Sciatic nerve (tissue), 2 donors: ENCODE results near the gene CLCN3. TPM values are rescaled to one million over a fixed set of nuclear protein-coding genes. Genes with fewer than 3 reads are reported as not detected.
"Not testable (repeated sequence)": the region's sequence is repeated elsewhere in the genome, so short reads cannot be mapped to it uniquely, and the experiment has no call there.

Experiments
- ATAC-seq: fragments of 200-7000 bp; cut with Tn5 transposase; one replicate; pipeline ENCODE4 v1.9.1; 2020; ENCODE audit warnings: mild to moderate bottlenecking, moderate library complexity
- DNase-seq: peaks from one replicate; pipeline ENCODE4 v3.0.0-alpha.2; 2020; ENCODE audit warnings: low spot score
- intact Hi-C: fragments of 100-400 bp; cut with DNase I; formaldehyde crosslinking; loops from one replicate; pipeline ENCODE4 v1.14.2; 2022
- total RNA-seq: library from RNA; stranded (reverse); fragmentation: NEBNext Ultra II Directional; extraction: Animal tissue kit (Norgen Biotek cat#: 25700); gene quantifications from one replicate; pipeline ENCODE4 v1.2.1, GENCODE V29; 2021
- donor health status: DM: no; HTN: no; CAD: no.
- donor health status: DM: no; HTN: no; CAD: no.

The CLCN3 gene
- total RNA-seq, 1 donor from 2014 or later, result 52.6 TPM

DNA sequence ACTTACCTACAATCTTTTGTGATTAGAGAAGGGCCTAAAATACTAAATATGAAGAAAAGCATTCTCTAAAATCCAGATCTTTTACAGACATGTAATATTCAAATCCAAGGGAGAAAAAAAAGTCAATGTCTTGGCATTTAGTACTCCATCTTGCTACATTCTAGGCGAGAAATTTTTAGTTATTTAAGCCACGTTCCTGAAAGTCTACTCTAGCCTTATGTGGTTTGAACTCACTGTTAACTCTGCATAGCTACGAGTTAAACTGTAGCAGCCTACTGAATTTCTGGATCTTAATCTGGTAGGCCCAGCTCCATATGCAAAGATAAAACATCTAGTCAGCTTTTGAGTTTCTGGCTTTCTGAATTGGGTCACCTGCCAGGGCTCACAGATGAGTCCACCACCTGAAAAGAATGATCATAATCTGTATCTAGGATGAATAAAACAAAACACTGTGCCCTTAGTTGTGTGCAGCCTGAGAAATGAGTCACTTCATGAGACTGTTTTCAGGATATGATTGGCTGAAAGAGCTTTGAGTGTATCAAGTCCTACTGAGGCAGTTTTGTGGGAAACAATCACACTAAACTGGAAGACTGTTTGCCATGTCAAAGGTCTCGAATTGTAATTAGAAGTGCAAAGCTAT, 4.8 kb upstream of the CLCN3 start:
- ATAC-seq (no peak), DNase-seq (no peak)
- intact Hi-C loops, result no loop called here

DNA sequence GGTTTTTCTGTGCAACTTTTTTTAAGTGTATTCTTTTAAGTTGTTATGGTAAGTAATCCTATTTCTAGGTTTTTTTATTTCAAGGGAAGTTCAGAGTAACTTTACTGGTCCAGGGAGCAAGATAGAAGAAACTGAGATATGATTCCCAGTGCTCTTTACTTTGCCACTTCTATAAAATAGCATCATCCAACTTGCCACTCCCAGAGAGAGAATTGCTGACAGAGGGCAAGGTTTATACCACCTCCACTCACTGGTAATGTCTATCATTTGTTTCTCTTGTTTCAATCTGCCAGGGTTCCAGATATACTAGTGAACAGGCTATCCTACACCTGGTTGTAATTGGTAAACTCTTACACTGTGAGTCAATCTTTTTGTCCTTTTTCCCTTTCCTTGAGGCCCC, 3.5 kb upstream of the CLCN3 start:
- no peak for DNase-seq
- intact Hi-C loops, result no loop called here
- ATAC-seq, result no peak

DNA sequence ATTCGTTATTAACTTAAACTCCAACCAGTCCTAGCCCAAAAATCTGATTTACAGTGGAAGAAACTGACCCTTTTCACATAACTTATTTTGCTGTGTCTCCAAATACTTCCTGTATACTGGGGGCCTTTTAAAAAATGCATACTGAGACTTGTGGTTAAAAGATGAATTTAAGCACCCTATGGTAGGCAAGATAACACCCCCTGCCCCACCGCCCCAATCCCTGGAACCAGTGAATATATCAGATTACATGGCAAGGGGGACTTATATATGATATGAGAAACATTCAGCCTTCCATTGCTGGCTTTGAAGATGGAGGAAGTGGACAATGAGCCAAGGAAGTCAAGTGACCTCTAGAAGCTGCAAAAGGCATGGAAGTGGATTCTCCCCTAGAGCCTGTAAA, 3.1 kb upstream of the CLCN3 start:
- ATAC-seq, result no peak
- no peak for DNase-seq
- intact Hi-C loops, result no loop called here

DNA sequence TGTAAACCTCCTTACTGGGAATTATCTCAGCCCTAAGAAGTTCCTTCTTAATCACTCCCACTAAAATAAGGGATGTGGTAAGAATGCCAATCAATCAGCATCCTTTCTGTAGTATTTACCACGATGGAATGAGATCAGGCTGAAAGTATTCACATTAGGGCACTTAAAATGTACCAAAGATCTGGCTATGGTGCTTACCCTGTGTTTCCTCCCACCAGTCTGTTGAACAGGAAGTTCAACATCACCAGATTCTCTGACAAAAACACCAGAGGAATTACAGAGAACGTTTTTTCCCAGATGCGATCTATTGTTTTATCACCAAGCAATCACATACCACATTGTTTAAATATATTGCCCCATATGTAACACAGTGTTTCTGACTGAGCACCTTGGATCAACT, 2.1 kb upstream of the CLCN3 start:
- intact Hi-C loops, result no loop called here
- DNase-seq (no peak), ATAC-seq (no peak)

DNA sequence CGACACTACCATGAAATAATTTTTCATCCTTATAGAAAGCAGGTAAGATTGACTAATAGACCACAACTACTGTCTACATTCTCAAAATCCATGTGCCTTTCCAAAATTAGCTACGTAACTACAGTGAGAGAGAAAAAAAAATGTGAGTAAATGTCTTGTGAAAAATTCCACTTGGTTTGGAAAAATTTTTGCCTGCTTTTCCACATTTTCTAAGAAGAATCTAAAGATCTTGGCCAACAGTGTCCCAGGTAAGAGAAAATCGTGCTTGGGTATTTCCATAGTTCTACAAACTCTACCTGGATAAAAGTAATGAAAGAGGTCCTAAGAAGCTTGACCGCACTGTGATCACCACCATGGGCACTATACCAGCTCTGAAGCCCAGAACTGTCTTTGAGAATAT, 1.4 kb upstream of the CLCN3 start:
- DNase-seq (no peak), ATAC-seq (no peak)
- intact Hi-C loops, result no loop called here

DNA sequence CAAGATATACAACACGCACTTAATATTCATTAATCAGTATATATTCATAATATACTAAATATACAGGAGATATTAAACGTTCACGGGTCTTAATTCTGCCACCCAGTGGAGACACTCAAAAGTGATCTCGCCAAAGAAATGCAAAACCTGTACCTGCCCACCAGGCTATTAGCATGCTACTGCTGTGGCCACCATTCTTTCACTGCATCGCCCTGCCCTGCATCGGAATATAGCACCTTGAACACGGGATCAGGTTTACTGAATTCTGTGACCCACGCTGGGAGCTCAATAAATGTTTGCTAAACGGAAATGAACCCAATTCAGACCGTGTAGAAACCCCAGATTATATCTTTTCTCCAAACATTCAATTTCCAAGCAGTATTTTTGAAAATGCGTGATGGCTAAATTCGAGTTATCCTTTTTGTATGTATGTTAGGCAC, 840 bp upstream of the CLCN3 start:
- DNase-seq (no peak), ATAC-seq (peak; percentile 56)
- intact Hi-C loops, result no loop called here

DNA sequence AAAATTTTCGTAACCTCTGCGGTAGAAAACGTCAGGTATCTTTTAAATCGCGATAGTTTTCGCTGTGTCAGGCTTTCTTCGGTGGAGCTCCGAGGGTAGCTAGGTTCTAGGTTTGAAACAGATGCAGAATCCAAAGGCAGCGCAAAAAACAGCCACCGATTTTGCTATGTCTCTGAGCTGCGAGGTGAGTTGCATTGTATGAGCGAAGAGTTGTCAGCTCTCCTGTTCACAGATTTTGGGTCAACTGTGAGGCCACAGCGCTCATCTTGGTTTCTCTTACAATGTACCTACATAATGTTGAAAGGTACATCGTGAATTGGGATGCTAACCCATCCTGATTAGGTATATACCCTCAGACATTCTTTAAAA, 486 bp downstream of the CLCN3 start:
- ATAC-seq, result no peak
- no peak for DNase-seq
- intact Hi-C loops, result no loop called here

DNA sequence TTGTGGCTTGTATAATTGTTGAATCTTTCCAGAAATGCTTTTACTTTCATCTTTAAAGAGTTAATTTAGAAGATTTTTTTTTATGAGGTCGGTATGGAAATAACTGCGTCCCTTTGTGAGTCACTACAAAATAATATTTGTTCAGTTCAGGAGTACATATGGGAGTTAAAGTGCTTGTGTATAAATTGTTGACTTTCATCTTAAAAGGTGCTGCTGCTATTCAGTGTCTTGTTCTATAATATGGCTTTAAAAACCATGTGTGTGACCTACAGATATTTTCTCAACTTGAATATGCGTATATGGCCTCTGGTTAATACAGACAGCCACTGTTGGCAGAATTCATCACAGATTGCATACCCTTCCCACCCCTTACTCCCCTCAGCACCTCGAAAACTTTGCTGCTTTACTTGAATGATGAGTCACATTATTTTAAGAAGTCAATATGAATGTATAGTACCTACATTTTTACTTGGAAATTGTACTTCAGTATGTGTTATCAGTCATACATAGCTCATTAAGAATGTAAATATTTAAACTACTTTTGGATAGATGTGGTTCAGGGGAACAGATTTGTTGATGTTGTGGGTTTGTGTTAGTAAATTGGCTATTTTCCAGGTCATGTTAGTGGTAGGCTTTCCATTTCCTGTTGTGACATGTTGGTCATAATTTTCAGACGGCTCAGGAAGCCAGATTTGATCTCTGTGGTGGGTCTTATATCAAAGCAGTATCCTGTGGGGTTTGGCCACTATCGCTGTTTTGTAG, 1.5 kb downstream of the CLCN3 start:
- ATAC-seq (no peak), DNase-seq (no peak)
- intact Hi-C loops, result no loop called here

DNA sequence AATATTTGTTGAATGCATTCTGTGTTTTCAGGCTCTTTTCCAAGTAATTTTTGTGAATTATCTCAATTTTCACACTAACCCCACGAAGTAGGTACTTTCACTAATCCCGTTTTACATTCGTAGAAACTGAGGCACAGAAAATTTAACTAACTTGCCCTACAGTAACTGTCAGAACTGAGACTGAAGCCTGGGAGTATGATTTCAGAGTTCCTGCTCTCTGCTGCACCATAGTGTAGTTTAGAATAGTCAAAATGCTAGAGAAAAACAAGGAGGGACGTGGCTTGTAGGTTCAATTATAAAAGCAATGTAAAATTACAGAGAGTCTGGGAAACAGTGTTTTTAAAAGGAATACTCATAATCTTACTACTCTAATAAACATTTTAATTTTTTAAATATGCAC, 2.2 kb downstream of the CLCN3 start:
- intact Hi-C loops, result no loop called here
- ATAC-seq, result no peak
- no peak for DNase-seq

DNA sequence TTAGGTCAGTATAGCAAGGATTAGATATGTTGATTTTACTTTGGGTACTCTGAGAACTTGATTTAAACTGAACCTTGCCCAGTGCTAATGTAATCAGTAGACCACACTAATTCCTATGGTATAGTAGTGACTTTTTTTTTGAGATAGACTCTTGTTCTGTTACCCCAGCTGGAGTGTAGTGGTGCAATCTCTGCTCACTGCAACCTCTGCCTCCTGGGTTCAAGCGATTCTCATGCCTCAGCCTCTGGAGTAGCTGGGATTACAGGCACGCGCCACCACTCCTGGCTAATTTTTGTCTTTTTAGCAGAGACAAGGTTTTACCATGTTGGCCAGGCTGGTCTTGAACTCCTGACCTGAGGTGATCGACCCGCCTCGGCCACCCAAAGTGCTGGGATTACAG, 3.6 kb downstream of the CLCN3 start:
- intact Hi-C loops, DNase-seq, ATAC-seq: not testable (repeated sequence)

DNA sequence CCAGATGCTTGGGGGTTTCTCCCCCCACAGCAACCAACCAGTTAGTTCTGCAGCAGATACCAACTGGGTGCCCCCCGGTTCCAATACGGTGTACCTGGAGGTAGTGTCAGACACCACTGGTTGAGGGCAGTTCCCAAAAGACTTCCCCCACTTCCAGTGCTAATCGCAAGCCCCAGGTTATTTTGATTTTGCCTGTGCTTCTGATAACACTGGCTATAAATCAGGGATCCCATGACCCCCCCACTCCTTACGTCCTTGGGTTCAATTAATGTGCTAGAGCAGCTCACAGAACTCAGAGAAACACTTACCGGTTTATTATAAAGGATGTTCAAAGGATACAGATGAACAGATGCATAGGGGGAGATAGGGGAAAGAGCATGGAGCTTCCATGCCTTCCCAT, 5.5 kb downstream of the CLCN3 start:
- intact Hi-C loops, result no loop called here
- no peak for ATAC-seq
- no peak for DNase-seq

DNA sequence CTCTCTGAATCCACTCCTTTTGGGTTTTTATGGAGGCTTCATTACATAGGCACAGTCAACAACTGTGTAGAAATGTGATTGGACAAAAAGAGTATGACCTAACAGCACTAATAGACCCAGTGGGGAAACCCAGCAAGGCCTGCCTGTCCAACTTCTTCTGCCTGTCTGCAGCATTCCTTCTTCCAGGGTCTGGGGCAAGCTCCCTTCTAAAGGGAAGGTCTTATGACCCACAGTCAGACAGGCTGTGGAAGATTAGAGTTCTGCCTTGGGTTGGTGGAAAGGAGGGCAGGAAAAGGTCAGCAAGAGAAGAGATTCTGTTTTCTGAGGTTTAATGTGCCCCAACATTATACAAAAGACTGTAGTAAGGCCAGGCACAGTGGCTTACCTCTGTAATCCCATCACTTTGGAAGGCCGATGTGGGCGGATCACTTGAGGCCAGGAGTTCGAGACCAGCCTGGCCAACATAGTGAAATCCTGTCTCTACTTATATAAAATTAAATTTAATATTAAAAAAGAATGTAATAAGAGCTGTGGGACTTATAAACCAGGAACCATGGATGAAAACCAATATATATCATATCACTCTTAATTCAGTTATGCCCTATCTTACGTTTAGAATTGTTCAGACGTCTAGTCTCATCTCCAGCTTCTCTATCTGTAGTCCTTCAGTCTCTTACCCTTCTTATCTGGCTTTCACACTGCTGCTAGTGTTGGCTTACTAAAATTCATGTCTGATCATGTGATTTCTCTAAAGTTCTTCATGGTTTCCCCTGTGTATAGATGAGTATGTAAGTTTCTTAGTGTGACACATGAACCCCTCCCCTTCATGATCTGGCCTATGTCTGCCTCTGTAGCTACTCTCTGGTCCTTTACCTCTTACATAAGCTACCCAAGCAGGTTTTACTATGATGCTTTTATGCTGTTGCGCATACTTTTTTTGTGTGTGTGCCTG, 6.2 kb downstream of the CLCN3 start:
- ATAC-seq, result no peak
- no peak for DNase-seq
- intact Hi-C loops, result no loop called here

DNA sequence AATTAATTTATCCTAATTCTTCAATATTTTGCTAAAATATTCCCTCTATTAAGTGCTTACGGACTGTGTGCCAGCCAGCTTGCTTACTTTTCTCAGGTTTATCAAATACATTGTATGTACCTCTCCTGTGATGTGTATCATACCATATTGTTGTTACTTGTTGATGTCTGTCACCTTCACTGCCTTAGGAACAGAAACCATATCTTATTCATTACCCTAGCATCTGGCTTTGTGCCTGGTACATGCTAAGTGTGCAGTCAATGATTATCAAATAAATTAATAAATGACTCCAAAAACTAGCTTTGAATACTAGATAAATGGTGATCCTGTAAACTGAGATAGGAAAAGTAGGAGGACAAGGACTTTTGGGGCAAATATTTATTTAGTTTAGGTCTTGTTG, 6.9 kb downstream of the CLCN3 start:
- DNase-seq (no peak), ATAC-seq (no peak)
- intact Hi-C loops, result no loop called here

DNA sequence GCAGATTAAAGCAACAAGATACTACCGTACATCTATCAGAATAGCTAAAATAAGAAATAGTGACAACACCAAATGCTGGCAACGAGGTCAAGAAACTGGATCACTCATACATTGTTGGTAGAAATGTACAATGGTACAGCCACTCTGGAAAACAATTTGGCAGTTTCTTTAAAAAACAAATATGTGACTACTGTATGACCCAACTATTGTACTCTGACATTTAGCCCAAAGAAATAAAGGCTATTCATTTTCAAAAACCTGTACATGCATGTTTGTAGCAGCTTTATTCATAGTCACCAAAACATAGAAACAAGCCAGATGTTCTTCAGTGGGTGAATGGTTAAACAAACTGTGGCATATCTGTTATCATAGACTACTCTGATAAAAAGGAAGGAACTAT, 8.2 kb downstream of the CLCN3 start:
- ATAC-seq (no peak), DNase-seq (no peak)
- intact Hi-C loops, result no loop called here

DNA sequence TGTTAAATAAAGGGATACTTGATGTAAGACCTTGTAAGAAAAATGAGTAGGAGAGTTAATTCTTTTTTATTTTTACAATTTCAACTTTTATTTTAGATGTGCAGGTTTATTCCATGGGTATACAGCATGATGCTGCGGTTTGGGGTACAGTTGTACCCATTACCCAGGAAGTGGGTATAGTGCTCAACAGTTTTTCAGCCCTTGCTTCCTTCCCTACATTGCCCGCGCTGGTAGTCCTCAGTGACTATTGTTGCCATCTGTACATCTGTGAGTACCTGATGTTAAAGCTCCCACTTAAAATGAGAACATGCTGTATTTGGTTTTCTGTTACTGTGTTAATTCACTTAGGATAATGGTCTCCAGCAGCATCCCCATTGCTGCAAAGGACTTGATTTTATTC, 9.7 kb downstream of the CLCN3 start:
- DNase-seq (no peak), ATAC-seq (no peak)
- intact Hi-C loops, result no loop called here

DNA sequence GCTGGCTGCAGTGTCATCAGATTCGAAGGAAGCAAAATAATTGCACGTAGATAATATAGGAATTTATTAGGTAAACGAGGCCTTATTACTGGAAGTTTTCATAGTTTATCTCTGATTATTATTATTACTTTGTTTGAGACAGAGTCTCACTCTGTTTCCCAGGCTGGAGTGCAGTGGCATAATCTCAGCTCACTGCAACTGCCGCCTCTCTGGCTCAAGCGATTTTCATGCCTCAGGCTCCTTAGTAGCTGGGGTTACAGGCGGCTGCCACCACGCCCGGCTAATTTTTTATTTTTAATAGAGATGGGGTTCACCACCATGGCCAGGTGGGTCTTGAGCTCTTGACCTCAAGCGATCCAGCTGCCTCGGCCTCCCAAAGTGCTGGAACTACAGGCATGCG, 12.5 kb downstream of the CLCN3 start:
- no peak for ATAC-seq
- intact Hi-C loops, result no loop called here
- DNase-seq, result no peak

DNA sequence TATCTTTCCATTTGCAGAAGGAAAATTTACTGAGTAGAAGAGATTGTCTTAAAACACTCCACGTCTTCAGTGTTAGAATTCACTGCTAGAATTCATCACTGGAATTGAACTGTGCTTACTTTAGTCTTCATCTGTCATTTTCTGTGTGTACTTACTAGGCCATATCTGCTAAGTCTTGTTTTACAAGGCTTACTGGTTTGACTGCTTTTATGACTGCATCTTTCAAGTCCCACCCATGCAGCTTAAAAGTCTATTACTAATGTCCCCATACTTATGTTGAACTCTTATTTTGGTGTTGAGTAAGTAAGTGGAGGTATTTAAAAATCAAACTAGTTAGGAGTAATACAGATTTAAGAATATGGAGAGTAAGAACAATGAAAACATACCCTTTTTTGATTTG, 14.6 kb downstream of the CLCN3 start:
- intact Hi-C loops, result no loop called here
- DNase-seq, result no peak
- no peak for ATAC-seq

DNA sequence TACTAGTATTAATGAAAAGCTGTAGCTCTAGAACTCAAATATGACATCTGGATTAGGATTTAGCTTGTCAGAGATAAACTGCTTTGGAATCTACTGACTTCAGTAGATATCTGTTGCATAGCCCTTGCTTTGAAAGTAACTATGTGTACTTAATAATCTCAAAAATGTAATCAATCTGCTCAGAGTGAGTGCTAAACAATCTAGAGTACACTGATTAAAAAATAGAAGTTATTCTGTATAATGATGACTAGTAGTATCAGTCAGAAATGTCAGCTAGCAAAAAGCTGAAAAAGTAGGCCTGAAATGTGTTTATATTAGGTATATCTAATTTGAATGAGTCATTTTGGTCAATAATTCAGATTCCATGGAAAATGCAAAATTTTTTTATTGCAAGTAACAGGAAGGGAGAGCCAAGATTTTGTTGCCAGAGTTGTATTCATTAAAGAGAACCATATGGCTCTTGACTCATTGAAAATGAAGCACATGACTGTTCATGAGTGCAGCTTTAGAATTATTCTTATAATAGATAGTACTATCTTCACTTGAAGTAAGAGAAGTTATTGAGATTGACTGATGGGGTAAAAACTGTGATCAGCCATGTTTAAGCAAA, 20.0 kb downstream of the CLCN3 start:
- intact Hi-C loops, result no loop called here
- ATAC-seq, result no peak
- no peak for DNase-seq

DNA sequence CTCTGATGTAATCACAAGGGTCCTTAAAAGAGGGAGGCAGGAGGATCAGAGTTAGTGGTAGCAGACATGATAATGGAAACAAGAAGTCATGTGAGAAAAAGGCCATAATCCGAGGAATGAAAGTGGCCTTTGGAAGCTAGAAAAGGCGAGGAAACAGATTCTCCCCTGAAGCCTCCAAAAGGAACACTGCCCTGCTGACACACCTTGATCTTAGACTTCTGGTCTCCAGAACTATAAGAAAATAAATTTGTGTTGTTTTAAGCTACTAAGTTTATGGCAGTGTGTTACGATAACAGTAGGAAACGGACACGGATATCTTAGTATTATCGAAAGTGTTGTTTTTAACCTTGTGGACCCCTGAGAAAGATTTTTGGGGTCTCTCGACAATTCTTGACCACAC, 24.4 kb downstream of the CLCN3 start:
- intact Hi-C loops, result no loop called here
- ATAC-seq (no peak), DNase-seq (no peak)

DNA sequence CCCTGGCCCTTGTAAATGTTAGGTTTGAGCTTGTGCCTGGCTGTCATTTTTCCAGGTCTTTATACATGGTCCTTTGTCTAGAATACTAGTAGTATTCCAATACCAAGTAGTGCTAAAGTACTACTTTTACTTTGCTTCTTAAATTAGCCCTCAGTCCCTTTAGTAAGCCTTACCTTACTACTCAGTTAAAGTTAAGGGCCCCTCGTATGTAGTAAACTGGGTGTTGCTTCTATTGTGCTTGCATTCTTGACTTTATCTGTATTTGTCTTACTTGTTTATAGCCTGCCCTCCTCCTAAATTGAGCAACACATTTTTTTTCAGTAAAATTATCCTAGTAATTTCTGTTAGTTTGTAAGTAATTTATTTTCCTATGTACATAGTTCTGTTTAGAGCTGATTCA, 25.2 kb downstream of the CLCN3 start:
- no peak for ATAC-seq
- DNase-seq, result no peak
- intact Hi-C loops, result no loop called here
